GM20000 (cell line): ENCODE measurements around the gene VPS26C.
"Not testable (repeated sequence)": the region's sequence is repeated elsewhere in the genome, so short reads cannot be mapped to it uniquely, and the experiment has no call there.

Source experiments
- DNase-seq: peaks from one replicate; pipeline ENCODE4 v3.0.0; 2012; ENCODE audit warnings: low spot score
- CTCF ChIP-seq: IDR thresholded peaks from 2 replicates; pipeline ENCODE4 v1.5.1; 2012; ENCODE audit warnings: mild to moderate bottlenecking, control low read depth; ENCODE audit errors: extremely low read depth, missing control alignments

The VPS26C gene

GRCh38 chr21:37281993-37282392 lies 14.9 kb upstream of the VPS26C start:
- no peak for DNase-seq
- no peak for TF ChIP-seq CTCF

- DNase-seq: no peak
- no peak for TF ChIP-seq CTCF
Measured at GRCh38 chr21:37281579-37281978, 14.4 kb upstream of the VPS26C start.

GRCh38 chr21:37279271-37279670 lies 12.1 kb upstream of the VPS26C start:
- DNase-seq: not testable (repeated sequence)

- DNase-seq: no peak
- no peak for TF ChIP-seq CTCF
Measured at GRCh38 chr21:37278199-37278598, 11.1 kb upstream of the VPS26C start.

- no peak for TF ChIP-seq CTCF
- no peak for DNase-seq
Measured at GRCh38 chr21:37276377-37276776, 9.2 kb upstream of the VPS26C start.

GRCh38 chr21:37273911-37274690 lies 7.0 kb upstream of the VPS26C start:
- no peak for TF ChIP-seq CTCF
- peak; percentile 54 for DNase-seq

- no peak for DNase-seq
- no peak for TF ChIP-seq CTCF
Measured at GRCh38 chr21:37273440-37273839, 6.3 kb upstream of the VPS26C start.

GRCh38 chr21:37272897-37273296 lies 5.8 kb upstream of the VPS26C start:
- TF ChIP-seq CTCF: no peak
- no peak for DNase-seq
